H7 (cell line): ENCODE data around the gene SLC2A6. TPM values are rescaled to one million over a fixed set of nuclear protein-coding genes. Genes with fewer than 3 reads are reported as not detected.

Source experiments
- DNase-seq: peaks from one replicate; pipeline ENCODE4 v3.0.0; 2012
- H3K27me3 ChIP-seq: 2 replicates; pipeline ENCODE4 v1.6.0; 2011; ENCODE audit warnings: mild to moderate bottlenecking, low read length; ENCODE audit not compliant: control insufficient read depth, insufficient read depth
- H3K36me3 ChIP-seq: replicated peaks from 2 replicates; pipeline ENCODE4 v1.5.1; 2011; ENCODE audit warnings: low read length; ENCODE audit not compliant: control insufficient read depth, insufficient read depth
- H3K4me3 ChIP-seq: 2 replicates; pipeline ENCODE4 v1.5.1; 2011; ENCODE audit warnings: low read depth, mild to moderate bottlenecking, control low read depth, low read length, moderate library complexity; ENCODE audit not compliant: insufficient read depth
- total RNA-seq: library from RNA; depleted of rRNA; stranded (reverse); fragments of >200 nt; shearing (Covaris generic); gene quantifications from 2 replicates; pipeline ENCODE4 v1.2.3, GENCODE V29; 2014

Gene SLC2A6
- total RNA-seq, 1 experiment from 2014 or later = 13.8 TPM

DNA sequence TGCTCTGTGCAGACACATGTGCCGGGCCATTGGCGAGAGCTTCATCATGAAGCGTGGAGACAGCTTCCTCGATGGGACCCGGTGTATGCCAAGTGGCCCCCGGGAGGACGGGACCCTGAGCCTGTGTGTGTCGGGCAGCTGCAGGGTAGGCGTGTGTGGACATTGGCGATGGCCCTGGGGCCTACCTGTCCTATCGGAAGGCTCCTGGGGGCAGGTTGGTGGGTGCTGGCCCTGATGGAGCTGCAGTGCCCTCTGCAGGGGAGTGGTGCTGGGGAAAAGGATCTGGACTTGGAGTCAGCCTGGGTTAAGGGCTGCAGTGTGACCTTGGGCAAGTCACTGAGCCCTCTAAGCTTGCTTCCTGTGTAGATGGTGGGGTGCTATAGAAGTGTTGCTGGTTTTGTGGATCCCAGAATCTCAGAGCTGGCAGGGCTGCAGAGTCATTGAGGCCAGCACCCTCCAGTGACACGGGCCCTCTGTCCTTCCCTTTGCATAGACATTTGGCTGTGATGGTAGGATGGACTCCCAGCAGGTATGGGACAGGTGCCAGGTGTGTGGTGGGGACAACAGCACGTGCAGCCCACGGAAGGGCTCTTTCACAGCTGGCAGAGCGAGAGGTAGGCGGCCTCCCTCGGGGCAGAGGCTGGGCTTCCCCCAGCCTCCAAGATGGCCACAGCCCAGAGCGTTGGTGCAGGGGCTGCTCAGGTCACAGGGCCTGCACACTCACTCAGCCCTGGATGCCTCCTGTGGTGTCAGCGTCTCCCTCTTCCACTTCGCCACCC, 41.0 kb downstream of the SLC2A6 start:
- DNase-seq = peak; percentile 81
- Histone ChIP-seq H3K36me3 (no peaks in the 10 kb centered on the region), H3K27me3 (no peaks in the 10 kb centered on the region), H3K4me3 (no peak overlapping the region)

DNA sequence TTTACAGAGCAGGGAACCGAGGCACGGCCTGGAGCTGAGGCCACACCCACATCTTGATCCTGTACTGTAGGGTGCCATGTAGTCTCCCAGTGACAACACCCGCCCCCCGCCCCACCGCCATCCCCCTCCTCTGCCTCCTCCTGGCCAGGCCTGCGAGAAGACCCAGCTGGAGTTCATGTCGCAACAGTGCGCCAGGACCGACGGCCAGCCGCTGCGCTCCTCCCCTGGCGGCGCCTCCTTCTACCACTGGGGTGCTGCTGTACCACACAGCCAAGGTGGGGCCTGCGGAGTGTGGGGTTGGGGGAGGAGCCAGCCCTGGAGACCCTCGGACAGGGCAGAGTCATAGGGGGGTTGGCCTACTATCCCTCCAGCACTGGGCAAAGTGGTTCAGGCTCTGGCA, 42.2 kb downstream of the SLC2A6 start:
- DNase-seq = peak; percentile 61
- no peaks in the 10 kb centered on the region for H3K27me3 ChIP-seq
- no peaks in the 10 kb centered on the region for H3K36me3 ChIP-seq
- no peak overlapping the region for H3K4me3 ChIP-seq

DNA sequence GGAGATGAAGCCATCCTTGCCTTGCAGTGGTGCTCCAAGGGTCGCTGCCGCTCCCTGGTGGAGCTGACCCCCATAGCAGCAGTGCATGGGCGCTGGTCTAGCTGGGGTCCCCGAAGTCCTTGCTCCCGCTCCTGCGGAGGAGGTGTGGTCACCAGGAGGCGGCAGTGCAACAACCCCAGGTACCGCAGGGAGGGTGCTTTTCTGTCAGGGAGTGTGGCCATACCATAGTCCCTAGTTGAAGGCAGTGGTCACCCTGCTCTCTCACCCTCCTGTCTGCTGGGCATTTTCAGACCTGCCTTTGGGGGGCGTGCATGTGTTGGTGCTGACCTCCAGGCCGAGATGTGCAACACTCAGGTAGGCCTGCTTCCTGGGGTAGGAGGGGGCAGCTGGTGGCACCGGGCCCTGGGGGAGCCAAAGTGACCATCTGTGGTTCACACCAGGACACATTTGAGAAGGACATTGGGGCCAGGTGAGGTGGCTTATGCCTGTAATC, 45.5 kb downstream of the SLC2A6 start:
- Histone ChIP-seq H3K27me3 (peaks cover 8% of the 10 kb centered on the region; the same call in 1 of the 2 replicates), H3K36me3 (no peaks in the 10 kb centered on the region), H3K4me3 (no peak overlapping the region)
- DNase-seq = peak; percentile 69

DNA sequence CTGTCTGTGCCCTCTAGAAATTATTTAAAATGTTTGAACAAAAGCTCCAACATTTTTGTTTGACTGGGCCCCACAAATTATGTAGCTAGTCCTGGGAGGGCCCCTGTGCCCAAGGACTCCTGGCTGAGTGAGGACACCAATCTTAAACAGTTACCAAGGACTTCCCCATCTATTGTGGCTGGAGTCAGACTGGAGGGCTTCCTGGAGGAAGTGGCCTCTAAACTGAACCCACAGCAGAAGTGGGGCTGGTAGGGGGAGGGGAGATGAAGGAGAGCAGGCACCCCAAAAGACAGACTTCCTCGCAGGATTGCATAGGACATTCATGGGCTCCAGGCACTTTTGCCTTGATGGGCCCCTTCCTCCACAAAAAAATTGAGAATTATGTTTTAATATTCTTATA, 48.7 kb downstream of the SLC2A6 start:
- no peak for DNase-seq
- peaks cover 10% of the 10 kb centered on the region; the same call in 1 of the 2 replicates for H3K27me3 ChIP-seq
- H3K36me3 ChIP-seq = no peaks in the 10 kb centered on the region
- H3K4me3 ChIP-seq = no peak overlapping the region; the same call in 1 of the 2 replicates

DNA sequence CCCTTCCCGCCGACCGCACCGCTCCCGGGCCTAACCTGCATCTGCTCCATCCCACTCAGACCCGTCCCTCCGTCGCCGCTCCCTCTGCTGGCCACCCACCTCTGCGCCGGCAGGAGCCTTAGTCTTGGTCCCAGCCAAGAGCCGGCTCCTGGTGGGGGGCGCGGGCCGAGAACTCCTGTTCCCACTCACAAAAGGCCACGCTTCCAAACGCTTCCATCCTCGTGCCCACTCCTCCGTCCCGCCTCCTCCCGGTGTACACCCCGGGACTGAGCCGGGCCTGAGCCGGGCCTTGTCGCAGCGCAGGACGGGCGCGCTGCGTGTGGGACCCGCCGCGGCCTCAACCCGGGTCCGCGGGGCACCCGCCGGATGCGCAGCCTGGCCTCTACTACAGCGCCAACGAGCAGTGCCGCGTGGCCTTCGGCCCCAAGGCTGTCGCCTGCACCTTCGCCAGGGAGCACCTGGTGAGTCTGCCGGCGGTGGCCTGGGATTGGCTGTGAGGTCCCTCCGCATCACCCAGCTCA, 49.2 kb downstream of the SLC2A6 start:
- Histone ChIP-seq H3K4me3 (peak overlapping the region; percentile 51), H3K36me3 (no peaks in the 10 kb centered on the region), H3K27me3 (peaks cover 10% of the 10 kb centered on the region; the same call in 1 of the 2 replicates)
- DNase-seq = peak; percentile 99

DNA sequence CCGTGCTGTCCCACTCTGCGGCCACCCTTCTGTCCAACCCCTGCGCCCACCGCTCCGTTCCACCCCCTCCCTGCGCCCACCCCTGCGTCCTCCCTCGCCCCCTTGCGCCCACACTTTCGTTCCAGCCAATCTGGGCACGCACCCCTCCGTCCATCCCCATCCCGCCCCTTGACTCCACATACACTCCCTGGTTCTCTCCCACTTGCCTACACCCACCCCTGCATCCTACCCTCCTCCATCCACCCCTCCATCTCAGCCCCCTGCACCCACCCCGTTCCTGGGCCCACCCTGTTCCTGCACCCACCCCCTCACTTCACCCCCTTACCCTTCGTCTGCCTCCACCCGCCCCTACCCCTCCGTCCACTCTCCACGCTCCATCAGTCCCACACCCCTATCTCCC, 49.7 kb downstream of the SLC2A6 start:
- no peaks in the 10 kb centered on the region for H3K36me3 ChIP-seq
- DNase-seq = peak; percentile 92
- peaks cover 10% of the 10 kb centered on the region; the same call in 1 of the 2 replicates for H3K27me3 ChIP-seq
- peak overlapping the region; percentile 51 for H3K4me3 ChIP-seq

DNA sequence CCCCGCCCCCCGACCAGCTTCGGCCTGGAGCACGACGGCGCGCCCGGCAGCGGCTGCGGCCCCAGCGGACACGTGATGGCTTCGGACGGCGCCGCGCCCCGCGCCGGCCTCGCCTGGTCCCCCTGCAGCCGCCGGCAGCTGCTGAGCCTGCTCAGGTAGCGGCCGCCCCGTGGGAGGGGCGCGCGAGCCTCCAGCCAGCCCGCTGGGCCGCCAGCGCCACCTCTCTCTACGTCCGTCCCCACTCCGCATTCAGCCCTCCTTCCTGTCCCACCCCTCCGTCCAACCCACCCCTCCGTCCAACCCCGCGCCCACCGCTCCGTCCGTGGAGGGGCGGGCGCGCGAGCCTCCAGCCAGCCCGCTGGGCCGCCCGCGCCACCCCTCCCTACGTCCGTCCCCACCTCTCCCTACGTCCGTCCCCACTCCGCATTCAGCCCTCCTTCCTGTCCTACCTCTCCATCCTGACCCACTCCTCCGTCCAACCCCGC, 50.2 kb downstream of the SLC2A6 start:
- DNase-seq = peak; percentile 97
- Histone ChIP-seq H3K4me3 (peak overlapping the region; percentile 51), H3K36me3 (no peaks in the 10 kb centered on the region), H3K27me3 (peaks cover 10% of the 10 kb centered on the region; the same call in 1 of the 2 replicates)

DNA sequence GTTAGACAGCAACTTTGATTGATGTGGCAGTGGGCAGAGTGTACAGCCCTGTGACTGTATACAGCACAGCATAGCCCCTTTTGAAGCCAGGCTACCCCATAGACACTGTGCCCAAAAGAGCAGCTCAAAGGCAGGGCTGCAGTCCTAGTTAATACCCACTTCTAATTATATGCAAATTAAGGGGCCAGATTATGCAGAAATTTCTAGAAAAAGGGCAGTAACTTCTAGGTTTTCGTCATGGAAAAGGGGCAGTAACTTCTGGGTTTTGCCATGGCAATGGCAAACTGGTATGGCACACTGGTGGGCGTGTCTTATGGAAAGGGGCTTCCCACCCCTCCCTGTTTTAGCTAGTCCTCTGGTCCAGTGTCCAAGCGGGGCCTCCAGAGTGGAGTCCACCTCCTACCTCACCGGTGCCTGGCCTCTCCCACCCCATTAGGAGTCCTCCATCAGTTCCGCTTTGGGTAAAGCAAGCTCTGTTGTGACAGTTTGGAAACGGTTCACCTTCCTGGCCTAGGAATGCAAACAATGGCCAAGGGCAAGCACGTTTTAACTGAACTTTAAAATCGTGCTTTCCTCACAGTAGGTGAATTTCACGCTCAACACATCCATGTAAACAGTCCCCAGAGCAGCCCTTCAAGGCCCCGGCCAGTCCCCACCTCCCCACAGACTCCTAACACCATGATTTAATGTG, 51.1 kb downstream of the SLC2A6 start:
- H3K27me3 ChIP-seq = peaks cover 10% of the 10 kb centered on the region; the same call in 1 of the 2 replicates
- peak; percentile 61 for DNase-seq
- H3K36me3 ChIP-seq = no peaks in the 10 kb centered on the region
- H3K4me3 ChIP-seq = peak overlapping the region; percentile 51

DNA sequence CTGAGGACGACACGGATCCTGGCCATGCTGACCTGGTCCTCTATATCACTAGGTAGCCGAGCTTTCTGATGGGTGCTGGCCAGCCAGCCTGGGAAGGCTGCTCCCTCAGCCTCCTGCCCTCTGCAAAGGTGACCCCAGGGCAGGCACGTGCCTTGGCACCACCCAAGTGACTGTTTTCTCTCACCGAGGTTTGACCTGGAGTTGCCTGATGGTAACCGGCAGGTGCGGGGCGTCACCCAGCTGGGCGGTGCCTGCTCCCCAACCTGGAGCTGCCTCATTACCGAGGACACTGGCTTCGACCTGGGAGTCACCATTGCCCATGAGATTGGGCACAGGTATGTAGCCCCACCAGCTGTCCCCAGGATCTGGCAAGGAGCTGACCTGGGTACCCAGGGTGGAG, 52.9 kb downstream of the SLC2A6 start:
- H3K4me3 ChIP-seq = no peak overlapping the region
- no peak for DNase-seq
- H3K27me3 ChIP-seq = peaks cover 10% of the 10 kb centered on the region; the same call in 1 of the 2 replicates
- H3K36me3 ChIP-seq = no peaks in the 10 kb centered on the region

DNA sequence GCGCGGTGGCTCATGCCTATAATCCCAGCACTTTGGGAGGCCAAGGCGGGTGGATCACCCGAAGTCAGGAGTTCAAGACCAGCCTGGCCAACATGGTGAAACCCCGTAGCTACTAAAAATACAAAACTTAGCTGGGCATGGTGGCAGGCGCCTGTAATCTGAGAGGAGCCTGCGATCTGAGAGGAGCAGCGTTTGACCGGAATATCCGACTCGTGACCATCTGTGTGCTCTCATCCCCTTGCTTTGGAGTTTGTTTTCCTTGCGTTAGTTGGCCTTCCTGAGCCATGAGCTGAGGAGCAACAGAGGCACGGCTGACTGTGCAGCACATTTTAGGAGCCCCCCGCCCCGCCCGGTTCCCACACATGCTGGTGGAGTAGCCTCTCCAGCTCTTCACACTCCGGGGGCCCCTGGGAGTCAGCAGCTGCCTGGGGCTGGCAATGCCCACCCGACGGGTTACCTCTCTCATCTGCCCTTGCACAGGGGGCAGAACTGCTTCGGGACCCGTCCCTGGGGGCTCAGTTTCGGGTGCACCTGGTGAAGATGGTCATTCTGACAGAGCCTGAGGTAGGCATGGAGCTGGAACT, 53.8 kb downstream of the SLC2A6 start:
- no peak for DNase-seq

DNA sequence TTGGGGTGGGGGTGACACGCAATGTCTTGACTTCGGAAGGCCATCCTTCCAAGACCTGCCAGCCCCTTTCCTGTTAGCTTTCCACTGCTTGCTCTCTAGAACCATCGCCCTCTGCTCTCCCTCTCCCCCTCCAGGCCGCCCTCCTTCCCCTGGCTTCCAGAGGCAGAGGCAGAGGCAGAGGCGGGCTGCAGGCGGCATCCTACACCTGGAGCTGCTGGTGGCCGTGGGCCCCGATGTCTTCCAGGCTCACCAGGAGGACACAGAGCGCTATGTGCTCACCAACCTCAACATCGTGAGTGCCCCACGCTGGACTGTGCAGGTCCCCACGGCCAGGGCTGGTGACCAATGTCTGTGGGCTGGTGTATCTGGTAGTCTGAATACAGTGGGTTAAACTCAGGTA, 54.7 kb downstream of the SLC2A6 start:
- no peak overlapping the region for H3K4me3 ChIP-seq
- H3K36me3 ChIP-seq = no peaks in the 10 kb centered on the region
- peaks cover 2% of the 10 kb centered on the region; the same call in 1 of the 2 replicates for H3K27me3 ChIP-seq
- DNase-seq = peak; percentile 33

More for the DNA sequence above, 53.8 kb downstream of the SLC2A6 start:
- Histone ChIP-seq H3K4me3 (no peak overlapping the region), H3K36me3 (no peaks in the 10 kb centered on the region), H3K27me3 (peaks cover 8% of the 10 kb centered on the region; the same call in 1 of the 2 replicates)

DNA sequence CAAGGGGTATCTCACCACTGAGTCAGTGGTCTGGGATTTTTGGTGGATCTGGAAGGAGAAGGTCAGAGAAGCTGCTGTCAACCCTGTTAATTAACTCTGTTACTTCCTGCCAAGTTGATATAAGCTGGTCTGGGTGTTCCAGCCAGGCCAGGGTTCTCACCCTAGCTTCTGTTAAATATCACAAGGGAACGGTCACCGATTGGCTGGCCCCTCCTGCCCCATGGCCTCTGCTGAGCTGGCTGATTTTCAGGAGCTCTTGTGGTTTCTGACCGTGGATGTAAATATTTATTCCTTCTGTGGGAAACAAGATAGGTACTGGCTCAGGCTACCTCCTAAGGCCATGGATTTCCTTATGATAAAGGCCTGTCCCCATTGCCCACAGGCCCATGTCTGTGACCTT, 55.7 kb downstream of the SLC2A6 start:
- H3K4me3 ChIP-seq = no peak overlapping the region
- peaks cover 2% of the 10 kb centered on the region; the same call in 1 of the 2 replicates for H3K27me3 ChIP-seq
- no peak for DNase-seq
- H3K36me3 ChIP-seq = no peaks in the 10 kb centered on the region

DNA sequence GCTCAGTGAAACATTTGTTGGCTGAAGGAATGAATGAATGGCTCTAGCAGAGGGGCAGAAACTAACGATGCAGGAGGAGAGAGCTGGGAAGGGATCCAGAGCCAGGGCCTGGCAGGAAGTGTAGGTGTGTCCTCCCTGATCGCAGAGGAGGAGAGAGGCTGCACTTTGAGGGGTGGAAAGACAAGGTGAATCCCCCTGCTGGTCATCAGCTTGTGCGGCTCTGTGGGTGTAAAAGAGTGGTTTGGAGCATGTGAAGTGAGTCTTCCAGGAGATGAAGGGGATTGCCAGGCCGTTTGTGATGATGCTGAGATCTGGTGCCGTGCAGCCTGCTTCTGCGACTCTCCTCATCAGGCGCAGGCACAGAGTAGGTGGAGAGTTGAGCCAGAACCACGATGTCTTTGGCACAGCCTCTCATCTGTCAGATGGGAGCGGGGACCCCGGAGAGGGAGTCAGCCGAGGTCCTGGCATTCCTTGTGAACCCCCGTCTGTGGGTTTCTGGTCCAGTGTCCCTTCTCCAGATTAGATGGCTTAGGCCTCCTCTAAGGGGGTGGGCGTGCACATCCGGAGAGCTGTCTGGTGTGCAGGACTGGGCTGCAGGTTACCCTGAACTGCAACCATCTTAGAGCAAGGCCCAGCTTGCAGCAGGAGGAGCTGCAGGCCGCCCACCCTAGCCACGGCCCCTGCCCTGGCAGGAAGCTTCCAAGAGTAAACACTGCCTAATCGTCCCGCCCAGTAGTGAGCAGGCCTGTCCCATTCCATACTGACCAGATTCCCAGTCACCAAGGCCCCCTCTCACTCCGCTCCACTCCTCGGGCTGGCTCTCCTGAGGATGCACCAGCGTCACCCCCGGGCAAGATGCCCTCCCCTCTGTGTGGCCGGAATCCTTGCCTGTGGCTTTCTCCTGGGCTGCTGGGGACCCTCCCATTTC, 57.0 kb downstream of the SLC2A6 start, which contains the start of gene ADAMTS13:
TSS of gene ADAMTS13 (plus strand) at position 753 of the 928 bp plus-strand sequence. CDS start at position 830, 77 bp downstream.
- Histone ChIP-seq H3K27me3 (no peaks in the 10 kb centered on the region), H3K4me3 (no peak within 1 kb of the TSS), H3K36me3 (no peaks in the 10 kb centered on the region)
- peak; percentile 77 for DNase-seq
